Activated CD4-positive, CD25-positive, alpha-beta regulatory T cell treated with anti-CD3 and anti-CD28 coated beads, Interleukin-2, amount 50 U/mL, for 16 hours (primary cell): ENCODE results near the gene MOB3B.

Source experiments
- DNase-seq: peaks from one replicate; pipeline ENCODE4 v3.0.0-alpha.2; 2020; ENCODE audit warnings: low read depth, low spot score

The MOB3B gene

GRCh38 chr9:27529316-27530278 is at the start of gene MOB3B:
TSS of gene MOB3B (minus strand) at chr9:27529814. CDS start at chr9:27455550, 74,264 bp downstream.
- DNase-seq: peak; percentile 55

- peak; percentile 96 for DNase-seq
Measured at GRCh38 chr9:27573634-27574590, 44.3 kb upstream of the MOB3B start.

- DNase-seq: peak; percentile 72
Measured at GRCh38 chr9:27572918-27573633, 43.5 kb upstream of the MOB3B start, which contains the start of gene C9orf72. TSS of gene C9orf72 (minus strand) at chr9:27573481. CDS start at chr9:27567120, 6,361 bp downstream.

GRCh38 chr9:27572566-27572917 is 42.9 kb upstream of the MOB3B start:
- peak; percentile 38 for DNase-seq

- no peak for DNase-seq
Measured at GRCh38 chr9:27572061-27572460, 42.4 kb upstream of the MOB3B start.

- no peak for DNase-seq
Measured at GRCh38 chr9:27571011-27571410, 41.4 kb upstream of the MOB3B start.

- DNase-seq: no peak
Measured at GRCh38 chr9:27569406-27569805, 39.8 kb upstream of the MOB3B start.

- no peak for DNase-seq
Measured at GRCh38 chr9:27566118-27566517, 36.5 kb upstream of the MOB3B start.

GRCh38 chr9:27565696-27566095 is 36.1 kb upstream of the MOB3B start:
- no peak for DNase-seq

GRCh38 chr9:27564670-27565069 is 35.1 kb upstream of the MOB3B start:
- no peak for DNase-seq

GRCh38 chr9:27563738-27564430 is 34.3 kb upstream of the MOB3B start:
- no peak for DNase-seq

GRCh38 chr9:27561685-27562084 is 32.1 kb upstream of the MOB3B start:
- DNase-seq: no peak

GRCh38 chr9:27560457-27560856 is 30.8 kb upstream of the MOB3B start:
- no peak for DNase-seq

GRCh38 chr9:27558307-27558706 is 28.7 kb upstream of the MOB3B start:
- DNase-seq: no peak

GRCh38 chr9:27556470-27556869 is 26.9 kb upstream of the MOB3B start:
- no peak for DNase-seq

- DNase-seq: no peak
Measured at GRCh38 chr9:27554712-27555111, 25.1 kb upstream of the MOB3B start.

GRCh38 chr9:27549196-27549755 is 19.7 kb upstream of the MOB3B start:
- DNase-seq: no peak

GRCh38 chr9:27548055-27548741 is 18.6 kb upstream of the MOB3B start:
- DNase-seq: no peak

- no peak for DNase-seq
Measured at GRCh38 chr9:27545471-27545870, 15.9 kb upstream of the MOB3B start.

- DNase-seq: no peak
Measured at GRCh38 chr9:27542508-27542907, 12.9 kb upstream of the MOB3B start.
